H1 (cell line): Measurements from ENCODE around the gene SMTNL1. TPM values are rescaled to one million over a fixed set of nuclear protein-coding genes. Genes with fewer than 3 reads are reported as not detected.

Experiments
- EP300 ChIP-seq, 2 experiments: IDR thresholded peaks; 1 replicate in 1 of 2; 2 replicates in 1 of 2; pipeline ENCODE4 v1.6.1; 2011 to 2012; ENCODE audit warnings: low read depth in 2 of 2, low read length in 2 of 2, mild to moderate bottlenecking in 2 of 2, borderline replicate concordance in 1 of 2, inconsistent platforms in 1 of 2, moderate library complexity in 1 of 2
- EZH2 ChIP-seq: fragments of 200-600 bp; sonication (generic); IDR thresholded peaks from 2 replicates; pipeline ENCODE4 v1.7.1; 2012; ENCODE audit warnings: low read depth, mild to moderate bottlenecking, moderate library complexity, low read length, inconsistent platforms; ENCODE audit not compliant: severe bottlenecking
- GABPA ChIP-seq: IDR thresholded peaks from 2 replicates; pipeline ENCODE4 v1.6.1; 2011; ENCODE audit warnings: mild to moderate bottlenecking, low read length, moderate library complexity, borderline replicate concordance; ENCODE audit not compliant: insufficient read depth
- HDAC2 ChIP-seq, 2 experiments: fragments of 300-600 bp in 1 of 2; sonication (generic) in 1 of 2; IDR thresholded peaks; 2 replicates each; pipeline ENCODE4 v1.6.1; 2011 to 2012; ENCODE audit warnings: low read depth in 2 of 2, low read length in 2 of 2, mild to moderate bottlenecking in 2 of 2, moderate library complexity in 2 of 2, borderline replicate concordance in 1 of 2, inconsistent platforms in 1 of 2
- KDM4A ChIP-seq: IDR thresholded peaks from one replicate; pipeline ENCODE4 v1.7.1; 2012; ENCODE audit warnings: low read depth, mild to moderate bottlenecking, moderate library complexity, low read length, inconsistent platforms; ENCODE audit not compliant: severe bottlenecking
- PHF8 ChIP-seq: fragments of 200-600 bp; sonication (generic); conservative IDR thresholded peaks from 2 replicates; pipeline ENCODE4 v1.7.1; 2012; ENCODE audit warnings: low read depth, mild to moderate bottlenecking, inconsistent platforms, low read length, moderate library complexity
- SAP30 ChIP-seq: fragments of 300-600 bp; sonication (generic); IDR thresholded peaks from 2 replicates; pipeline ENCODE4 v1.7.1; 2012; ENCODE audit warnings: low read length, moderate library complexity, mild to moderate bottlenecking, inconsistent platforms; ENCODE audit not compliant: insufficient read depth, insufficient replicate concordance
- SIX5 ChIP-seq: IDR thresholded peaks from 2 replicates; pipeline ENCODE4 v1.6.1; 2011; ENCODE audit warnings: mild to moderate bottlenecking, low read depth, low read length
- SP4 ChIP-seq: IDR thresholded peaks from 2 replicates; pipeline ENCODE4 v1.6.1; 2012; ENCODE audit warnings: low read length, inconsistent platforms
- TAF1 ChIP-seq: IDR thresholded peaks from 2 replicates; pipeline ENCODE4 v1.6.1; 2011; ENCODE audit warnings: mild to moderate bottlenecking, low read depth, low read length
- TCF12 ChIP-seq: IDR thresholded peaks from 2 replicates; pipeline ENCODE4 v1.6.1; 2011; ENCODE audit warnings: low read depth, mild to moderate bottlenecking, low read length
- polyA plus RNA-seq, 7 experiments: library from polyadenylated mRNA; depleted of rRNA in 3 of 7; stranded (reverse) in 5 of 7; unstranded in 2 of 7; fragments of >200 nt in 5 of 7; fragments of 200-250 nt in 2 of 7; gene quantifications; 1 replicate in 5 of 7; 2 replicates in 1 of 7; 4 replicates in 1 of 7; pipeline versions ENCODE4 v1.2.1 to v1.2.3, GENCODE V29; 2011 to 2013; ENCODE audit warnings: missing spikeins in 2 of 7, mixed read lengths in 2 of 7
- total RNA-seq: library from RNA; stranded (reverse); fragmentation: NEBNext Ultra II Directional; extraction: Animal tissue kit (Norgen Biotek cat#: 25700); gene quantifications from 2 replicates; pipeline ENCODE4 v1.2.1, GENCODE V29; 2021
- TF ChIP-seq, protein P1 (sequence below): IDR thresholded peaks from 2 replicates; pipeline ENCODE4 v1.6.1; 2011; ENCODE audit warnings: low read length, improper control_type of control experiment

Gene SMTNL1
- total and polyA plus RNA-seq, 2 of the 8 experiments (the other 6 are each of a cell fraction or from before 2014, with no cell fraction given) = 0.18 TPM; not detected in 1

DNA sequence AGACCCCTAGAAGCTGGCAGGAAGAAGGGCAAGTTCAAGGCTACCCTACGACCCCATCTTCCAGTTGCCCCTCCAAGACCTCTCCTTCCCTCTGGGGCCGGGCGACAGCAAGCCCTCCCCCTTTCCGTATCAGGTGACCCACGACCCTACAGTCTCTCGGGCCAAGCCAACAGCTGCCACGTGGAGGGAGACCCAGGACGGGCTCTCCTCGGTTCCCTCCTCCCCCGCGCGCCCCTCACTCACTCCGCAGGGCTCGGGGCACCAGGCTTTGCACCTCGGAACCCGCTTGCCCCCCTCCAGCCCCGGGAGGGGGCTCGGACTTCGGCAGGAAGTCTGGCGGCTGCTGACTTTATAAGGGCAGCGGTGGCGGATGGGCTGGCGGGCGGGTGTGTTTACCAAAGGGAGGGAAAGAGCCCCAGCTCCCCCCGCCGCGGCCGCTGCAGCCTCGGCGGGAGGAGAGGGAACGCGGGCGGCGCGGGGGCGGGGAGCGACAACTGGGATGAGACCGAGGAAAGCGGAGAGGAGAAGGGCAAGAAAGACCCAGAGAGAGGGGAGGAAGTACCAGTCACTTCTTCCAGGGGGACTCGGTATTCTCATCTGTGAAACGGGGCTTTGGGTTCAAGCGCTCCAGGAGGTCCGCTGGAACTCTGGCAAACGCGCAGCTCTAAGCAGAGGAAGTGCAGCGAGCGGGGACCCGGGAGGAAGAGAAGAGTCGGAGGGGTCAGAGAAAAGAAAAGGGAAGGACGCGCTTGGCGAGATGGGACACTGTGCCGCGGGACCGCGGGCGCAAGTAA is 22.7 kb upstream of the SMTNL1 start (continued):
- no peak for TF ChIP-seq SP4
- peak; percentile 45; the same call in 1 of the 2 replicates for TF ChIP-seq TAF1
- TF ChIP-seq PHF8 = peak; percentile 41; the same call in 1 of the 2 replicates
- TF ChIP-seq SIX5 = no peak
- TF ChIP-seq HDAC2 (IDR thresholded peaks at IDR 0.05; ENCODE audit: borderline replicate concordance in 1 of 2, low read depth in 2 of 2, low read length in 2 of 2) = peak in 1 of 2 experiments; percentile 29; a peak in 2 of 4 replicates
- no peak for TF ChIP-seq EP300 (IDR thresholded peaks at IDR 0.05; ENCODE audit: borderline replicate concordance in 1 of 2, low read depth in 2 of 2, low read length in 2 of 2)
- TF ChIP-seq, protein P1, sequence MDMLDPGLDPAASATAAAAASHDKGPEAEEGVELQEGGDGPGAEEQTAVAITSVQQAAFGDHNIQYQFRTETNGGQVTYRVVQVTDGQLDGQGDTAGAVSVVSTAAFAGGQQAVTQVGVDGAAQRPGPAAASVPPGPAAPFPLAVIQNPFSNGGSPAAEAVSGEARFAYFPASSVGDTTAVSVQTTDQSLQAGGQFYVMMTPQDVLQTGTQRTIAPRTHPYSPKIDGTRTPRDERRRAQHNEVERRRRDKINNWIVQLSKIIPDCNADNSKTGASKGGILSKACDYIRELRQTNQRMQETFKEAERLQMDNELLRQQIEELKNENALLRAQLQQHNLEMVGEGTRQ = peak; percentile 56
- peak; percentile 65 for TF ChIP-seq SAP30
- peak; percentile 80 for TF ChIP-seq KDM4A
- TF ChIP-seq TCF12 = no peak
- no peak for TF ChIP-seq EZH2
- no peak for TF ChIP-seq GABPA
